Adrenal gland (tissue), 12 donors: ENCODE results near the gene TYK2. TPM values are rescaled to one million over a fixed set of nuclear protein-coding genes. Genes with fewer than 3 reads are reported as not detected.

Experiments used
- DNase-seq, 7 donors: peaks; one replicate each; pipeline ENCODE4 v3.0.0-alpha.2; 2019 to 2020
- H3K27ac ChIP-seq, 5 donors: fragments of 200-600 bp; sonication (generic) in 4 of 5; 1 replicate in 3 of 5; 2 replicates in 2 of 5; pipeline versions ENCODE4 v1.5.1 to v1.8.0; 2016 to 2020; ENCODE audit warnings: mild to moderate bottlenecking in 1 of 5
- H3K27me3 ChIP-seq: fragments of 200-600 bp; 2 replicates; pipeline ENCODE4 v1.8.0; 2021
- H3K36me3 ChIP-seq, 2 donors: fragments of 200-600 bp; replicated peaks in 1 of 2; 1 replicate in 1 of 2; 2 replicates in 1 of 2; pipeline versions ENCODE4 v1.5.1 to v1.8.0; 2018 to 2022
- H3K4me1 ChIP-seq, 2 donors: fragments of 200-600 bp; replicated peaks in 1 of 2; 1 replicate in 1 of 2; 2 replicates in 1 of 2; pipeline versions ENCODE4 v1.5.1 to v1.8.0; 2018 to 2021
- H3K4me3 ChIP-seq, 4 donors: fragments of 200-600 bp; sonication (generic) in 3 of 4; one replicate each; pipeline ENCODE4 v1.5.1; 2016 to 2018
- H3K9me3 ChIP-seq, 3 donors: fragments of 200-600 bp; sonication (generic) in 1 of 3; replicated peaks in 1 of 3; 1 replicate in 2 of 3; 2 replicates in 1 of 3; pipeline versions ENCODE4 v1.5.1 to v1.8.0; 2016 to 2021
- POLR2A ChIP-seq, 2 donors: fragments of 450-650 bp; IDR thresholded peaks; one replicate each; pipeline ENCODE4 v1.6.1; 2017; ENCODE audit warnings: antibody characterized with exemption in 2 of 2, mild to moderate bottlenecking in 2 of 2, moderate library complexity in 1 of 2
- WGBS, 4 donors: extraction: QIAGEN DNeasy Blood & Tissue Kit in 2 of 4; methylation state at CpG; one replicate each; pipeline versions ENCODE4 v1.1.5 to v1.1.7; 2013 to 2017; 5-methylcytosine and 5-hydroxymethylcytosine counted together
- intact Hi-C, 2 donors: fragments of 100-400 bp; cut with DNase I; formaldehyde crosslinking; loops; one replicate each; pipeline versions ENCODE4 v1.14.1 to v1.15.0; 2022 to 2023
- polyA plus RNA-seq, 3 donors: library from polyadenylated mRNA; stranded (reverse); fragments of 200-250 nt in 2 of 3; fragments of 350-450 nt in 1 of 3; fragmentation: Illumina TruSeq in 1 of 3; extraction: RNeasy Lipid Tissue Mini Kit (QIAGEN cat#74804) in 1 of 3; gene quantifications; one replicate each; pipeline ENCODE4 v1.2.3, GENCODE V29; 2013 to 2014
- total RNA-seq, 9 donors: library from RNA; depleted of rRNA in 4 of 9; stranded (reverse); fragments of >200 nt in 4 of 9; fragments of 120-200 nt in 1 of 9; fragmentation: NEBNext Ultra II Directional in 1 of 9; extraction: Animal tissue kit (Norgen Biotek cat#: 25700) in 1 of 9; gene quantifications; one replicate each; pipeline versions ENCODE4 v1.1.0 to v1.2.4, GENCODE V29; 2013 to 2023
- TF ChIP-seq, protein P1 (sequence below), 6 experiments: fragments of 450-650 bp in 4 of 6; fragments of 200-600 bp in 2 of 6; sonication (generic) in 1 of 6; IDR thresholded peaks; 1 replicate in 5 of 6; 2 replicates in 1 of 6; pipeline versions ENCODE4 v1.5.1 to v1.8.0; 2016 to 2021; ENCODE audit warnings: antibody characterized with exemption in 6 of 6, mild to moderate bottlenecking in 2 of 6, moderate library complexity in 1 of 6
- donor health status: healthy with polysubstance abuse.
- donor health status: Bipolar disorder and iron deficiency.
- donor health status: DM: yes; HTN: yes; CAD: no.
- donor health status: DM: no; HTN: no; CAD: no.
- donor health status: DM: no; HTN: no; CAD: no.
- donor health status: DM: yes; HTN: yes; CAD: no.

Gene TYK2
- total and polyA plus RNA-seq, 12 donors, result 56.1 to 408 (median 104) TPM

DNA sequence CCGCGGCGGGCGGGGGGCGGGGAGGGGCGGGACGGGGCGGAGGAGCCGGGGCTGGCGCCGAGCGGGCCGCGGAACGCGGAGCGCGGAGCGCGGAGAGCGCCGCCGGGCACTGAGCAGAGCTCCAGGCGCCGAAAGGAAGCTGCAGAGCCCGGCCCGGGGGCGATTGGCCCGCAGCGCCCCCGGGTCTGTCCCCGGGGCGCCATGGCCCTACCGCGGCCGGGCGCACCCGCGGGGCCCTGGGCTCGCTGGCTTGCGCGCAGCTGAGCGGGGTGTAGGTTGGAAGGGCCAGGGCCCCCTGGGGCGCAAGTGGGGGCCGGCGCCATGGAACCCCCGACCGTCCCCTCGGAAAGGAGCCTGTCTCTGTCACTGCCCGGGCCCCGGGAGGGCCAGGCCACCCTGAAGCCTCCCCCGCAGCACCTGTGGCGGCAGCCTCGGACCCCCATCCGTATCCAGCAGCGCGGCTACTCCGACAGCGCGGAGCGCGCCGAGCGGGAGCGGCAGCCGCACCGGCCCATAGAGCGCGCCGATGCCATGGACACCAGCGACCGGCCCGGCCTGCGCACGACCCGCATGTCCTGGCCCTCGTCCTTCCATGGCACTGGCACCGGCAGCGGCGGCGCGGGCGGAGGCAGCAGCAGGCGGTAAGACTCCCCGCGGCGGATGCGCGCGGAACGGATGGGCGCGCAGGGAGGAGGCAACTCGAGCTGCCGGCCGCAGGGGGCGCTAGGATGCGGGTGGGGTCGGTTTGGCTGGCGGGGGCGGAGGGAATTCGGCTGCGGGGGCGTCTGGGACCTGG lies 40.3 kb upstream of the TYK2 start, which contains the start of gene PDE4A:
Gene PDE4A, plus strand, starts transcription at position 95 of the 796 bp plus-strand sequence. Its CDS starts 227 bp downstream, at position 322.
- Histone ChIP-seq H3K4me3 (peak within 1 kb of the TSS in 1 of 4 donors; percentile 9), H3K27me3 (peaks cover 50% of the 10 kb centered on the region), H3K36me3 (no peaks in the 10 kb centered on the region), H3K4me1 (peaks cover 6 to 33% of the 10 kb centered on the region in 2 donors), H3K27ac (no peak within 1 kb of the TSS), H3K9me3 (no peaks in the 10 kb centered on the region)
- no peak for DNase-seq
- intact Hi-C loops, result no loop called here
- TF ChIP-seq, protein P1, sequence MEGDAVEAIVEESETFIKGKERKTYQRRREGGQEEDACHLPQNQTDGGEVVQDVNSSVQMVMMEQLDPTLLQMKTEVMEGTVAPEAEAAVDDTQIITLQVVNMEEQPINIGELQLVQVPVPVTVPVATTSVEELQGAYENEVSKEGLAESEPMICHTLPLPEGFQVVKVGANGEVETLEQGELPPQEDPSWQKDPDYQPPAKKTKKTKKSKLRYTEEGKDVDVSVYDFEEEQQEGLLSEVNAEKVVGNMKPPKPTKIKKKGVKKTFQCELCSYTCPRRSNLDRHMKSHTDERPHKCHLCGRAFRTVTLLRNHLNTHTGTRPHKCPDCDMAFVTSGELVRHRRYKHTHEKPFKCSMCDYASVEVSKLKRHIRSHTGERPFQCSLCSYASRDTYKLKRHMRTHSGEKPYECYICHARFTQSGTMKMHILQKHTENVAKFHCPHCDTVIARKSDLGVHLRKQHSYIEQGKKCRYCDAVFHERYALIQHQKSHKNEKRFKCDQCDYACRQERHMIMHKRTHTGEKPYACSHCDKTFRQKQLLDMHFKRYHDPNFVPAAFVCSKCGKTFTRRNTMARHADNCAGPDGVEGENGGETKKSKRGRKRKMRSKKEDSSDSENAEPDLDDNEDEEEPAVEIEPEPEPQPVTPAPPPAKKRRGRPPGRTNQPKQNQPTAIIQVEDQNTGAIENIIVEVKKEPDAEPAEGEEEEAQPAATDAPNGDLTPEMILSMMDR (IDR thresholded peaks at IDR 0.05), result peak in 1 of 6 experiments; percentile 16
- TF ChIP-seq POLR2A (IDR thresholded peaks at IDR 0.05), result no peak
- 0 to 2% (median 0%) methylated on average over 4 to 98 of the region's 104 CpGs for WGBS, 4 donors

GRCh38 chr19:10419646-10420443 lies 39.5 kb upstream of the TYK2 start:
- H3K9me3 ChIP-seq, result no peaks in the 10 kb centered on the region
- no peak overlapping the region for H3K27ac ChIP-seq
- 0 to 1% (median 1%) methylated on average over 15 to 60 of the region's 61 CpGs for WGBS, 4 donors
- H3K4me1 ChIP-seq, result peaks cover 5 to 31% of the 10 kb centered on the region in 2 donors
- H3K27me3 ChIP-seq, result peaks cover 50% of the 10 kb centered on the region
- TF ChIP-seq, protein P1 (IDR thresholded peaks at IDR 0.05), result no peak
- no peaks in the 10 kb centered on the region for H3K36me3 ChIP-seq
- intact Hi-C loops, result no loop called here
- H3K4me3 ChIP-seq, result peak overlapping the region in 1 of 4 donors; percentile 9
- DNase-seq, result no peak

GRCh38 chr19:10419200-10419645 lies 38.9 kb upstream of the TYK2 start:
- Histone ChIP-seq H3K9me3 (no peaks in the 10 kb centered on the region), H3K4me3 (no peak overlapping the region), H3K4me1 (peaks cover 0 to 25% of the 10 kb centered on the region in 2 donors), H3K27me3 (peaks cover 50% of the 10 kb centered on the region), H3K27ac (no peak overlapping the region), H3K36me3 (no peaks in the 10 kb centered on the region)
- 0 to 3% (median 2%) methylated on average over 7 to 40 of the region's 40 CpGs for WGBS, 4 donors
- intact Hi-C loops, result no loop called here
- no peak for DNase-seq
- TF ChIP-seq POLR2A (IDR thresholded peaks at IDR 0.05), result no peak
- TF ChIP-seq, protein P1 (IDR thresholded peaks at IDR 0.05), result no peak
